AG04449 (cell line): ENCODE data around the gene RNF144A.

Source experiments
- CTCF ChIA-PET: fragments of 350-600 bp; formaldehyde crosslinking; extraction: SDS; loops from one replicate; lab custom pipeline; 2021; ENCODE audit warnings: antibody characterized with exemption; lab: Yijun Ruan, JAX
- POLR2A ChIA-PET: fragments of 400-600, 350-600 bp; formaldehyde crosslinking; extraction: SDS; loops from one replicate; lab custom pipeline; 2020; ENCODE audit warnings: antibody characterized with exemption, inconsistent platforms; lab: Yijun Ruan, JAX
- DNase-seq: peaks from one replicate; pipeline ENCODE4 v3.0.0-alpha.2; 2010; ENCODE audit warnings: low read depth, low spot score
- H3K4me3 ChIP-seq: 2 replicates; pipeline ENCODE4 v1.5.1; 2011; ENCODE audit warnings: low read depth, mild to moderate bottlenecking, control low read depth, low read length
- CTCF ChIP-seq: IDR thresholded peaks from one replicate; pipeline ENCODE4 v1.5.1; 2011; ENCODE audit warnings: mild to moderate bottlenecking, moderate library complexity, low read length, control low read depth, inconsistent platforms; ENCODE audit not compliant: insufficient read depth; ENCODE audit errors: missing control alignments

The RNF144A gene

GRCh38 chr2:6917071-6917760, at the start of gene RNF144A:
Gene RNF144A (plus strand): TSS chr2:6917412. CDS start chr2:6996927, 79,515 bp downstream.
- POLR2A ChIA-PET: no interaction called here
- no peak for DNase-seq

DNA sequence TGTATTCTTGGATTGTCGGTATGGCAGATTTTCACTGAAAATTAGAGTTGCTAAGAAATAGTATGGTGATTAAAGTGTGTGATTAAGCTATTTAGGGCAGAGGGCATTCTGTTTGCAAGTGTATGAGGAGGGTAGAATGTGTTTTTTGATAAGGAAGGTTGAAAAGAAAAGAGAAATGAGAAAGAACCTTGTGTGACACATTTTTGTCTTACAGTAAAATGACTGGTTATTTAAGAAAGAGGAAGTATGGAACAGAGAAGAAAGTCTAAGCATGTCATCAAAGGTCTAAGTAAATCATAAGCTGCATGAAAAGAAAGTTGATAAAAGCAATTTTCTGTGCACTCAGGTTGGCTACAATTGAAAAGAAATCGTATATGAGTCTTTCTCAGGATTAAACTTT, 44.8 kb upstream of the RNF144A start:
- CTCF ChIA-PET: interaction anchor here (0.6 kb wide), 1 partner anchor 26 kb away, joined by 3 read pairs; no protein-coding TSS in a partner anchor

More at GRCh38 chr2:6917071-6917760, at the start of gene RNF144A:
- CTCF ChIA-PET: interaction anchor here (0.6 to 4.7 kb wide), 16 partner anchors 10 to 141 kb away, joined by 3 to 24 read pairs (median 4); no protein-coding TSS in a partner anchor
- TF ChIP-seq CTCF: peak; percentile 26
- H3K4me3 ChIP-seq: peak within 1 kb of the TSS; percentile 54

GRCh38 chr2:6874032-6874431, 43.2 kb upstream of the RNF144A start:
- TF ChIP-seq CTCF: no peak
- CTCF ChIA-PET: no interaction called here
- H3K4me3 ChIP-seq: no peak overlapping the region
- POLR2A ChIA-PET: no interaction called here
- no peak for DNase-seq

More for the DNA sequence above, 44.8 kb upstream of the RNF144A start:
- no peak overlapping the region for H3K4me3 ChIP-seq
- POLR2A ChIA-PET: no interaction called here
- no peak for TF ChIP-seq CTCF
- no peak for DNase-seq

DNA sequence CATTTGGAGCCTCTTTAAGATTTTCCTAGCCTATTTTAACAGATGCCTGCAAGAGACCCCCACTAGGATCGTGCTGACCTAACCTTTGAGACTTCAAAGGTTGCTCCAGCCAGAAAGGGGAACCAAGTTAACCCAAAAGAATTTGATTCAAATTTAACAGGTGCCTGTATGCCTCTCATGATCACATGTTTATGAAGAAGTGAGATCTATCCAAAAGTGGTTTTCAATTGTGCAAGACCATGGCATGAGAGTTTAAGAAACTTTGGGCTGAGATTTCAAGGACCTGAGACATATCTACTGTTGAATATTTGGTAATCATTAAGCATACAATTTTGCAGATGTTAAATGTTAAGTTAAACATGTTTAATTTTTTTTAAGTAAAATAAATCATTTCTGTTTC, 40.9 kb upstream of the RNF144A start:
- ChIA-PET CTCF (interaction anchor here (1.5 kb wide), 1 partner anchor 168 kb away, joined by 5 read pairs; no protein-coding TSS in a partner anchor), POLR2A (no interaction called here)
- no peak overlapping the region for H3K4me3 ChIP-seq
- DNase-seq: no peak
- no peak for TF ChIP-seq CTCF

- no peak for TF ChIP-seq CTCF
- H3K4me3 ChIP-seq: peak within 1 kb of the TSS; percentile 34
- no peak for DNase-seq
- ChIA-PET POLR2A (no interaction called here), CTCF (interaction anchor here (1.5 kb wide), 1 partner anchor 167 kb away, joined by 5 read pairs; no protein-coding TSS in a partner anchor)
Measured at GRCh38 chr2:6877402-6878304, 39.6 kb upstream of the RNF144A start, which contains the start of gene RSAD2. Gene RSAD2 (plus strand): TSS chr2:6877777. CDS start chr2:6877801, 24 bp downstream.
